Measurements from ENCODE around the gene RBBP6.
"Not testable (repeated sequence)": the region's sequence is repeated elsewhere in the genome, so short reads cannot be mapped to it uniquely, and the experiment has no call there.

RBBP6 gene

DNA sequence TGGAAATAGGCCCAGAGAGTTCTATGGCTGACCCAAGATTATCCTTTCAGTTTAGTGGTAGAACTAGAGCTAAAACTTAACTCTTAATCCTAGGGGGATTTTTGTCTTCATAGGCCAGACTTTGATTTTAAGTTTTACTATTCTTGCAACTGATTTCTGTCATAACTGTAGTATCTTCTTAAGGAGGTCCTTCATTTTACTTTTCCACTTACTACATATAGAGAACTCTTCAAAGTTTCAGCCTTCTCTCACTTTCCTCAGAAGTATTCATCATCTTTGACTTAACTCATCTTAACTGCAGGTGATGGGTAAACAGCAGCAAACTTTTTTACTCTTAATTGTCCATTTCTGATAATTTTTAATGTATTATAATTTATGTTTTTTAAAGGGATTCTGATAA, 23.4 kb downstream of the RBBP6 start:
- DNase-seq (ENCODE audit: low spot score), result no peak

DNA sequence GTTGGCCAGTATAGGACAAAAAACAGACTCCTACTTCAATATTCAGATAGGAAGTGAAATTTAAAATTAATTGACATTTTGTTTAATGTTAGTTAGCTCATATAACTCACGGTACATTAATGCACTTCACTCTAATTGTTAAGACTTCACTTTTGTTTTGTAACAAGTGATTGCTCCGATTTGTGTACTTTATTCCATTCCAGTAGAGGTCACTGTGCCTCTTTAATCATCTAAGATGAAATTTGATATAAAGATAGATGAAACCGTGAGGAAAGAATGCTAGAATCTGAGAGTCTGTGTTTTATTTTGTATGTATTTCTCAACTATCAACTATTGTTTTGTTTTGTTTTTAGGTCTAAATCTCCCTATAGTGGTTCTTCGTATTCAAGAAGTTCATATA, 29.0 kb downstream of the RBBP6 start:
- DNase-seq (ENCODE audit: low spot score), result no peak

DNA sequence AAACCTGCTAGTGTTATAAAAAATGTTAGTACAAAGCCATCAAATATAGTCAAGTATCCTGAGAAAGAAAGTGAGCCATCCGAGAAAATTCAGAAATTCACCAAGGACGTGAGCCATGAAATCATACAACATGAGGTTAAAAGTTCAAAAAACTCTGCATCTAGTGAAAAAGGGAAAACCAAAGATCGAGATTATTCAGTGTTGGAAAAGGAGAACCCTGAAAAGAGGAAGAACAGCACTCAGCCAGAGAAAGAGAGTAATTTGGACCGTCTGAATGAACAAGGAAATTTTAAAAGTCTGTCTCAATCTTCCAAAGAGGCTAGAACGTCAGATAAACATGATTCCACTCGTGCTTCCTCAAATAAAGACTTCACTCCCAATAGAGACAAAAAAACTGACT, 31.7 kb downstream of the RBBP6 start:
- DNase-seq (ENCODE audit: low spot score), result no peak

DNA sequence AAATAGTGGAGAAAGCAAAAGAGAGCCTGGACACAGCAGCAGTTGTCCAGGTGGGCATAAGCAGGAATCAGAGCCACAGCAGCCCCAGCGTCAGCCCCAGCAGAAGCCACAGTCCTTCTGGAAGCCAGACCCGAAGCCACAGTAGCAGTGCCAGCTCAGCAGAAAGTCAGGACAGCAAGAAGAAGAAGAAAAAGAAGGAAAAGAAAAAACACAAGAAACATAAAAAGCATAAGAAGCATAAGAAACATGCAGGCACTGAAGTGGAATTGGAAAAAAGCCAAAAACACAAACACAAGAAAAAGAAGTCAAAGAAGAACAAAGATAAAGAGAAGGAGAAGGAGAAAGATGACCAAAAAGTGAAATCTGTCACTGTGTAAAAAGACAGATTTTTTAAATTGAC, 32.7 kb downstream of the RBBP6 start:
- DNase-seq (ENCODE audit: low spot score), result no peak

DNA sequence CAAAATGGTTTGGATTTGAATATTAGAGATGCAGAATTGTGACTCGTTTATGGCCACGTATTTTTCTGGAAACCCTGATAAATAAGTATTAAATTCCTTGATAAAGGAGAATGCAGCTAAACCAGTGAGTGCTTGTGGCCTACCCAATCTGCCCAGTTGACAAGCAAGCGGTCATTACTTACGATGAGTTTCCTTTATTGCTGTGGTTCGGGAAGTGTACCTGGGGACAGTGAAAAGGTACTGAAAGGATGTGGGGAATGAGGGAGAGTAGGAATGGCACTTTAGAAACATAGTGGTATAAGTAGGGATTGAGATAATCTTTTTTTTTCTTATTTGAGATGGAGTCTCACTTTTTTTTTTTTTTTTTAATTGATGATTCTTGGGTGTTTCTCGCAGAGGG, 33.8 kb downstream of the RBBP6 start:
- DNase-seq (ENCODE audit: low spot score), result no peak

DNA sequence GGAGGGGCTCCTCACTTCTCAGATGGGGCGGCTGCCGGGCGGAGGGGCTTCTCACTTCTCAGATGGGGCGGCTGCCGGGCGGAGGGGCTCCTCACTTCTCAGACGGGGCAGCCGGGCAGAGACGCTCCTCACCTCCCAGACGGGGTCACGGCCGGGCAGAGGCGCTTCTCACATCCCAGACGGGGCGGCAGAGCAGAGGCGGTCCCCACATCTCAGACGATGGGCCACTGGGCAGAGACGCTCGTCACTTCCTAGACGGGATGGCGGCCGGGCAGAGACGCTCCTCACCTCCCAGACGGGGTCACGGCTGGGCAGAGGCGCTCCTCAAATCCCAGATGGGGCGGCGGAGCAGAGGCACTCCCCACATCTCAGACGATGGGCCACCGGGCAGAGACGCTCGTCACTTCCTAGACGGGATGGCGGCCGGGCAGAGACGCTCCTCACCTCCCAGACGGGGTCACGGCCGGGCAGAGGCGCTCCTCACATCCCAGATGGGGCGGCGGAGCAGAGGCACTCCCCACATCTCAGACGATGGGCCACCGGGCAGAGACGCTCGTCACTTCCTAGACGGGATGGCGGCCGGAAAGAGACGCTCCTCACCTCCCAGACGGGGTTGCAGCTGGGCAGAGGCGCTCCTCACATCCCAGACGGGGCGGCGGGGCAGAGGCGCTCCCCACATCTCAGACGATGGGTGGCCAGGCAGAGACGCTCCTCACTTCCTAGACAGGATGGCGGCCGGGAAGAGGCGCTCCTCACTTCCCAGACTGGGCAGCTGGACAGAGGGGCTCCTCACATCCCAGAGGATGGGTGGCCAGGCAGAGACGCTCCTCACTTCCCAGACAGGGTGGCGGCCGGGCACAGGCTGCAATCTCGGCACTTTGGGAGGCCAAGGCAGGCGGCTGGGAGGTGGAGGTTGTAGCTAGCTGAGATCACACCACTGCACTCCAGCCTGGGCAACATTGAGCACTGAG, 35.4 kb downstream of the RBBP6 start:
- not testable (repeated sequence) for DNase-seq (ENCODE audit: low spot score)

DNA sequence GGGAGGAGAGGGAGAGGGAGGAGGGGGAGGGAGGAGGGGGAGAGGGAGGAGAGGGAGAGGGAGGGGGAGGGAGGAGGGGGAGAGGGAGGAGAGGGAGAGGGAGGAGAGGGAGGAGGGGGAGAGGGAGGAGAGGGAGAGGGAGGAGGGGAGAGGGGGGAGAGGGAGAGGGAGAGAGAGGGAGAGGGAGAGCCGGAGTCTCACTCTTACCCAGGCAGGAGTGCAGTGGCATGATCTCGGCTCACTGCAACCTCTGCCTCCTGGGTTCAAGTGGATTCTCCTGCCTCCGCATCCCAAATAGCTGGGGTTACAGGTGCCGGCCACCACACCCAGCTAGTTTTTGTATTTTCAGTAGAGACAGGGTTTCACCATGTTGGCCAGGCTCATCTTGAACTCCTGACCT, 36.4 kb downstream of the RBBP6 start:
- DNase-seq (ENCODE audit: low spot score), result not testable (repeated sequence)

DNA sequence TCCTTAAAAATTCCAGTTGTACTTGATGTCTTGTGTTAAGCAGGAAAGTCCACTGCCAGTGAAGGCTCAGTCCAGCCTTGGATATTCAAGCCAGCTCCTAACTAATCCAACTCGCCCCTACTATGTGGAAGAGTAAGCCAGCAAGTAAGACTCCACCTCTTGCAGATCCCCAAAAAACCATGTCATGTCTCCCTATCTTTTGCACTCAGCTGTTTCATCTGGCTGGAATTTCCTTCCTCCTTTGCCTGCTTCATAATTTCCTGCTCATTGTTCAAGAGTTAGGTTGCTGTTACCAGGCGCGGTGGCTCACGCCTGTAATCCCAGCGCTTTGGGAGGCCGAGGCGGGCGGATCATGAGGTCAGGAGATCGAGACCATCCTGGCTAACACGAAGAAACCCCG, 37.8 kb downstream of the RBBP6 start:
- DNase-seq (ENCODE audit: low spot score), result no peak

DNA sequence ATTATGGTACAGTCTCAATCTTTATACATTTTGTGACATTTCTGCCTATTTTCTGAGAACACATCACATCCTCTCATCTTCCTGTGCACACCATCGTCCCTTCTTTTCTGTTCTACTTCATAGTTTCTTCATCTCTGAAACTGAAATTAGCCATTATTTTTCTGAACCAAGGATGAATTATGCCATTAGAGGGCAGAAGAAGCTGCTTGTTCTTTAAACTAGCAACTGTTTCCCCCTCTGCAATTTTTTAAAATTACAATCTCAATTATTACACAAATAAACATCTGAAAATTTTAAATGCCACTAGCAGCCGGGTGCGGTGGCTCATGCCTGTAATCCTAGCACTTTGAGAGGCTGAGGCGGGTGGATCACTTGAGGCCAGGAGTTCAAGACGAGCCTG, 41.3 kb downstream of the RBBP6 start:
- DNase-seq (ENCODE audit: low spot score), result no peak

DNA sequence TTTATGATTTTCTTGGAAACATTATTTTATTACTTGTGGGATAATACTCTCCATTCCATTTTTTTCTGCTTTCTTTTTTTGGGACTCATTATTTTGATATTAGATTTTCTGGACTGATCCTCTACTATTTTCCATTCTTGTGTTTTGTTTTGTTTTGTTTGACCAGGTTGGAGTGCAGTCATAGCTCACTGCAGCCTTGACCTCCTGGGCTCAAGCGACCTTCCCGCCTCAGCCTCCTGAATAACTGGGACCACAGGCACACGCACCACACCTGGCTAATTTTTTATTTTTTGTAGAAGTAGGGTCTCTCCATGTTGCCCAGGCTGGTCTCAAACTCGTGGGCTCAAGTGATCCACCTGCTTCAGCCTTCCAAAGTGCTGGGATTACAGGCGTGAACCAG, 44.1 kb downstream of the RBBP6 start:
- no peak for DNase-seq (ENCODE audit: low spot score)

DNA sequence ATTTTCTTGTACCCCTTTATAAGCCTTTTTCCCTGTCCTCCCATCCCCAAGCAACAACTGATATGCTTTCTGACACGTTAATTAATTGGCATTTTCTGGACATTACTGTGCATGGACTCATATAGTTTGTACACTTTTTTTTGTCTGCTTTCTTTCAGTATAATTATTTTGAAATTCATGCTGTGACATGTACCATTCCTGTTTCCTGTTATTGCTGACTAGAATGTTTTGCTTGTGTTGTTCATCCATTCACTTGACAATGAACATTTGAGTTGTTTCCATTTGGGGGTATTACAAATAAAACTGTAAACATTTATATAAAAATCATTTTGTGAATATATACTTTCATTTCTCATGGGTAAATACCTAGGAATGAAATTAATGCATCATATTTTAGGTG, 50.6 kb downstream of the RBBP6 start:
- DNase-seq (ENCODE audit: low spot score), result no peak

DNA sequence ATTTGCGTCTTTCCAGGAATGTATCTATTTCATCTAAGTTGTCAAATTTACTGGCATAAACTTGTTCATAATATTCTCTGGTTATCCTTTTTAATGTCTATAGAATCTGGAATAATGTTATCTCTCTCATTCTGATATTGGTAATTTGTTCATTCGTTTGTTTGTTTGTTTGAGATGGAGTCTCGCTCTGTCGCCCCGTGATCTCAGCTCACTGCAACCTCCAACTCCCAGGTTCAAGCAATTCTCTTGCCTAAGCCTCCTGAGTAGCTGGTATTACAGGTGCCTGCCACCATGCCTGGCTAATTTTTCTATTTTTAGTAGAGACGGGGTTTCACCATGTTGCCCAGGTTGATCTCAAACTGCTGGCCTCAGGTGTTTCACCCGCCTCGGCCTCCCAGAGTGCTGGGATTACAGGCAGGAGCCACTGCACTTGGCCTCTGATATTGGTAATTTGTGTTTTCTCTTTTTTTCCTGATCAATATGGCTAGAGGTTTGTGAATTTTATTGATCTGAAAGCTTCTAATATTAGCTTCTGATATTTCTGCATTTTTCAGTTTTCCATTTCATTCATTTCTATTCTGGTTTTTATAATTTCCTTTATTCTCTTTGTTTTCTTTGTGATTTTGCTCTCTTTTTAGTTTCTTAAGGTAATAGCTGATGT, 59.5 kb downstream of the RBBP6 start:
- DNase-seq (ENCODE audit: low spot score), result no peak

DNA sequence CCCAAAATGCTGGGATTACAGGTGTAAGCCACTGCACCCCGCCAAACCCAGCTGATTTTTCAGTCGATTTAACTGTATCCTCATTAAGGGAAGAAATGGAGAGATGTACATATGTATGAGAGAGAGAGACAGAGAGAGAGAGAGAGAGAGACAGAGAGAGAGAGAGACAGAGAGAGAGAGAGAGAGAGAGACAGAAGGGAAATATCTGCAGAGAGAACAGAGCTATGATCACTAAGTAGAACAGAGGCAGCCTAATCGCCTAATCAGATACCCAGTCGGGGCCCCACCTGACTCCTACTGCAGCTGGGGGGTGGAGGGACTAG, 70.0 kb downstream of the RBBP6 start:
- DNase-seq (ENCODE audit: low spot score), result no peak

DNA sequence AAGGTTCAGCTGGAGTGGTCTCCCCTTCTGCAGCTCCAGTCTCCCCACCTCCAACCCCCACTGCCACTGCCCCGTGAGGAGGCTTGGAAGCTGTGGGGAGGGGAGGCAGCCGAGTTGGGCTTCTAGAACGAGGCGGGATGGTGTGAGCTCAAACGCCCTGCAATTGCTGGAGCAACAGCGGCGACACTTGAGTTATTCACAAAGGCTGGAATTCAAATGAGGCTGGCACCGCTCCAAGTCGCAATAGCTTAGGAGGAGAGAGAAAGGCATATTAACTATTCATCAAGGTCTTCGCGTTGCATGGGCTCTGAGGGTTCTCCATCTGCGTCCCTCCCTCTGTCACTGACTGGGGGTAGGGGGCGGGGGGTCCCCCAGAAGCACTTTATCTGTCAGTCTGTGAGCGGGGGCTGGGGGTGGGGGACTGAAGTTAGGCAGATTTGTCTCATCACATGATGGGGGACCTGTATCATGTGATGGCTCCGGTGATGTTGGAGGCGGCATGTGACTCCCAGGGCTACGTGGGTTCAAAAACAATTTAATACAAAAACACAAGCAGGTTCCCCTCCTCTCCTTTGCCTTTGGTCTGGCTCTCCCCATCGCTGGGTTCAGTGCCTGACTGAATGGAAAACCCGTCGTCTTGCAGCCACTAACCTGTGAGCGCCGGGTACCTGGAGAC, 70.5 kb downstream of the RBBP6 start:
- DNase-seq (ENCODE audit: low spot score), result peak; percentile 56

DNA sequence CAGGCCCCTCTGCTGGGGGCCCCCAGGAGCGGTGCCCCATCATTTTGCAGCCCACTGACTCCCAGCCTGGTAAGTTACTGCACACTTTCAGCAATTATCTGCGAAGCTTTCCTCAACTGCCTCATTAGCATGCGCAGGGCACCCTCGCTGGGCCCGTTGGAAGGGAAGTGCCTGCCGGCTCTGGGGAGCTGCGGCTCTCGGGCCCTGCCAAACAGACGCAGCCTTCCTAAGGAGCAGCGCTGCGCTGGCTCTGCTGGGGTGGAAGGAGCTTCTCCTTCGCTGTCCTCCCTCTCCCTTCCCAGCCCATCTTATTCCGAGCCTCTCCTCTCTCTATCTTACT, 71.0 kb downstream of the RBBP6 start:
- no peak for DNase-seq (ENCODE audit: low spot score)

DNA sequence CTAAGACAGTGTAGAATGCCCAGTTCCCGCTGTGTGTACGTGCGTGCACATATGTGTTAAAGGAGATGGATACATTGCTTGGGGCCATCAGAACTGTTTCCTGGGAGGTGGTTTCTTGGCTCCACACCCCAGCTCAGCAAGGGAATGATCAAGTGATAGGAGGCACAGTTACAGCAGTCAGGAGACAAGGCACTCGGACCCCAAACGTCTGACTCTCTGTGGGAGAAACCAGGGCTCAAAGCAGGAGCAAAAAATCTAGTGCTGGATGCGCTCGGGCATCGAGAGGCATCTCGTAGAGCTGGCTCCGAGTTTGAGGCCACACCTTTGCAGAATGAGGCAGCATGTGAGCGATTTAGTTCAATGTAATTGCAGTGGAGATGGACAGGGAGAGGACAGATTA, 71.9 kb downstream of the RBBP6 start:
- no peak for DNase-seq (ENCODE audit: low spot score)

DNA sequence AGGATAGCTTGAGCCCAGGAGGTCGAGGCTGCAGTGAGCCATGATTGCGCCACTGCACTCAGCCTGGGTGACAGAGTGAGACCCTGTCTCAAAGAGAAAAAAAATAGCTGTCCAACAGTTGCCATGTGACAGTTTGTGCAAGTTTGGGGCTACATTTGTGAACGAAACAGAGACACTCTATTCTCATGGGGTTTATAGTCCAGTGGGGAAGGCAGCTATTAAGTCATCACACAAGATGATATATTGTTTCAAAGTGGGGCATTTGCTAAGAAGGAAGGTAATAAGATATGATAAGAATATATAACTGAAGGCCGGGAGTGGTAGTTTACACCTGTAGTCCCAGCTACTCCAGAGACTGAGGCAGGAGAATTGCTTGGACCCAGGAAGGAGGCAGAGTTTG, 73.3 kb downstream of the RBBP6 start:
- no peak for DNase-seq (ENCODE audit: low spot score)

DNA sequence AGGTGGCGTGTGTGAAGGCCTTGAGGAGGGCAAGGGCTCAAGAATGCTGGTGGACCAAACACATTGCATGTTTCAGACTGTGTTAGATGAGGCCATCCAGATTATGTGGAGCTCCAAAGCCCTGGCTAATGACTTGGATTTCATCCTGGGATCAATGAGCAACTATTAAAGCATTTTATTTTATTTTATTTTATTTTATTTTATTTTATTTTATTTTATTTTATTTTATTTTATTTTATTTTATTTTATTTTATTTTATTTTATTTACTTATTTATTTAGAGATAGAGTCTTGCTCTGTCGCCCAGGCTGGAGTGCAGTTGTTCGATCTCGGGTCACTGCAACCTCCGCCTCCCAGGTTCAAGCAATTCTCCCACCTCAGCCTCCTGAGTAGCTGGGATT, 73.9 kb downstream of the RBBP6 start:
- DNase-seq (ENCODE audit: low spot score), result not testable (repeated sequence)

DNA sequence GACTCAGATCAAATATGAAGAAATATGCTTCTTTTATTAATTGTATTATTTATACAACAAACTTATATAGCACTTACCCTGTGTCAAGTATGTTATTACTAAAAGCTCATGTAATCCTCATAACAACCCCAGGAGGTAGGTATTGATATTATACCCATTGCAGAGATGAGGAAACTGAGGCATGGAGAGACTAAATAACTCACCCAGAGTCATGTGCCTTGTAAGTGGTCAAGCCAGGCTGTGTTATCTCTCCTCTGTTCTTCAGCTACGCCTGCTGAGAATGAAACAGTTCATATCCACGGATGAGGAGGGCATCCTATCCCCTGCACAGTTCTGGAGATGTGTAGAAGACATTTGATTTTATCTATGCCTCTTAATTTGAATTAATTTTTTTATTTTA, 78.1 kb downstream of the RBBP6 start:
- no peak for DNase-seq (ENCODE audit: low spot score)
